ENCODE measurements around the gene KCNQ5.

Gene KCNQ5

DNA sequence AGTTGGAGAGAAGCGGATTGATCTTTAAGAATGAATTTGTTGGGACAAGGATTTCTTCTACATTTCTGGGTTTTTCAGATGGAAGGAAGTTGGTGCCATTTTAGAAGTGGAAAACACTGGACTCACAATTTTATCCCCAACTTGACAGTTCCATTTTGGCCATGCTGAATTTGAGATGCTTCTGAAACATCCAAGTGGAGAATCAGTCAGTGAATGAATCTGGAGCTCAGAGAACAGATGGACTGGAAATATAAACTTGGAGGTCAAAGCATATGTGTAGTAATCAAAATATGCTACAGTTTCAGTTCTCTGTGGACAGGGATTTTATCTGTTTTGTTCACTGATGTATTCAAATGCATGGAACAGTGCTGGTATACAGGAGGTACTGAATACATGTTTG lies 89.9 kb downstream of the KCNQ5 start:
- Histone ChIP-seq H3K27ac (ENCODE audit: low read length) (no peak overlapping the region), H3K36me3 (replicated peaks; ENCODE audit: low read depth, low read length) (no peaks in the 10 kb centered on the region), H3K9me3 (ENCODE audit: insufficient read depth, low read length) (no peaks in the 10 kb centered on the region), H3K4me1 (ENCODE audit: low read length) (no peaks in the 10 kb centered on the region), H3K4me2 (ENCODE audit: low read length) (no peak overlapping the region), H3K9ac (ENCODE audit: low read length) (no peak overlapping the region), H3K79me2 (ENCODE audit: low read length) (no peaks in the 10 kb centered on the region), H3K27me3 (ENCODE audit: low read depth, low read length) (no peaks in the 10 kb centered on the region), H2AFZ (ENCODE audit: low read depth, low read length) (no peak overlapping the region), H4K20me1 (ENCODE audit: insufficient read depth, low read length) (0 out of 2 replicates have a peak, but pooled peaks cover 6% of the 10 kb centered on the region), H3K4me3 (ENCODE audit: low read length) (no peak overlapping the region)
- TF ChIP-seq, protein P1, sequence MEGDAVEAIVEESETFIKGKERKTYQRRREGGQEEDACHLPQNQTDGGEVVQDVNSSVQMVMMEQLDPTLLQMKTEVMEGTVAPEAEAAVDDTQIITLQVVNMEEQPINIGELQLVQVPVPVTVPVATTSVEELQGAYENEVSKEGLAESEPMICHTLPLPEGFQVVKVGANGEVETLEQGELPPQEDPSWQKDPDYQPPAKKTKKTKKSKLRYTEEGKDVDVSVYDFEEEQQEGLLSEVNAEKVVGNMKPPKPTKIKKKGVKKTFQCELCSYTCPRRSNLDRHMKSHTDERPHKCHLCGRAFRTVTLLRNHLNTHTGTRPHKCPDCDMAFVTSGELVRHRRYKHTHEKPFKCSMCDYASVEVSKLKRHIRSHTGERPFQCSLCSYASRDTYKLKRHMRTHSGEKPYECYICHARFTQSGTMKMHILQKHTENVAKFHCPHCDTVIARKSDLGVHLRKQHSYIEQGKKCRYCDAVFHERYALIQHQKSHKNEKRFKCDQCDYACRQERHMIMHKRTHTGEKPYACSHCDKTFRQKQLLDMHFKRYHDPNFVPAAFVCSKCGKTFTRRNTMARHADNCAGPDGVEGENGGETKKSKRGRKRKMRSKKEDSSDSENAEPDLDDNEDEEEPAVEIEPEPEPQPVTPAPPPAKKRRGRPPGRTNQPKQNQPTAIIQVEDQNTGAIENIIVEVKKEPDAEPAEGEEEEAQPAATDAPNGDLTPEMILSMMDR (IDR thresholded peaks at IDR 0.05; ENCODE audit: low read depth, low read length) = no peak
- no peak for TF ChIP-seq EZH2phosphoT487 (IDR thresholded peaks at IDR 0.05; ENCODE audit: low read depth)

DNA sequence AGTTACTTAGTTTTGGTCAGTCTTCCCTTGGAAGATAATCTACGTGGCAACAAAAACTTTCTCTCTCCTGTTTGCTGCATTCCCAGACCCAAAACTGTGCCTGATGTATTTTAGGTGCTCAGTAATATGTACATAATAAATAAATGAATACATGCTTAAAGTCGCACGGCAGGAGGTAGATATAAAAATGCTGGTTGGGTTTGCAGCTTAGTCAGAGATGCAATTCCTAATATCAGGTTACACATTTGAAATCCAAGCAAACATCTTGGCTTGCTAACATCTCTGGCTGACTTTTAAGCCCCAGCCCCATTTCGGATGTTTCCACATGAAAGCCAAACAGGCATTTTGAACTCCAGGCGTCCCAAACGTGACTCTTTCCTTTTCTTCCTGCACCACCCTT lies 91.0 kb downstream of the KCNQ5 start:
- Histone ChIP-seq H3K9ac (ENCODE audit: low read length) (no peak overlapping the region), H3K4me1 (ENCODE audit: low read length) (no peaks in the 10 kb centered on the region), H3K4me3 (ENCODE audit: low read length) (no peak overlapping the region), H3K9me3 (ENCODE audit: insufficient read depth, low read length) (no peaks in the 10 kb centered on the region), H4K20me1 (ENCODE audit: insufficient read depth, low read length) (0 out of 2 replicates have a peak, but pooled peaks cover 6% of the 10 kb centered on the region), H3K27ac (ENCODE audit: low read length) (no peak overlapping the region), H2AFZ (ENCODE audit: low read depth, low read length) (no peak overlapping the region), H3K27me3 (ENCODE audit: low read depth, low read length) (no peaks in the 10 kb centered on the region), H3K4me2 (ENCODE audit: low read length) (no peak overlapping the region), H3K36me3 (replicated peaks; ENCODE audit: low read depth, low read length) (no peaks in the 10 kb centered on the region), H3K79me2 (ENCODE audit: low read length) (no peaks in the 10 kb centered on the region)
- no peak for TF ChIP-seq EZH2phosphoT487 (IDR thresholded peaks at IDR 0.05; ENCODE audit: low read depth)
- TF ChIP-seq, protein P1 (IDR thresholded peaks at IDR 0.05; ENCODE audit: low read depth, low read length) = no peak

GRCh38 chr6:72715119-72715518 lies 93.3 kb downstream of the KCNQ5 start:
- TF ChIP-seq, protein P1 (IDR thresholded peaks at IDR 0.05; ENCODE audit: low read depth, low read length) = no peak
- TF ChIP-seq EZH2phosphoT487 (IDR thresholded peaks at IDR 0.05; ENCODE audit: low read depth) = no peak

DNA sequence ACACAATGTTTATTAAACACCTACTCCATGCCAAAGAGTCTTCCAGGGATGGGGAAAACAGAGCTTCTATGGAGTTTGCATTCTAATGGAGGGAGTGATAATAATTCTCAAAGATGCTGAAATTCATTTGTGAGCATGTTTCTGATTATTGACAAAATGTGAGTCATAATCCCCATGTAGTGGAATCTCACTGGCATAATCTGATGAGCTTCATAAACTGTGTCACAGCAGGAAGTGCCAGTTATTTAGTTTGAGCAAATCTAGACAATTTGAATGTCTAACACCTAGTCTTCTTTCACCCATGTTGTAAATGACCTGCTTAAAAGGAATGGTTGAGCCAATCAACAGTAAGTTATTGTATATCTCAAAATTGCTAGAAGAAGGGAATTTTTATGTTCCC lies 95.1 kb downstream of the KCNQ5 start:
- Histone ChIP-seq H3K36me3 (replicated peaks; ENCODE audit: low read depth, low read length) (no peaks in the 10 kb centered on the region), H3K9ac (ENCODE audit: low read length) (no peak overlapping the region), H2AFZ (ENCODE audit: low read depth, low read length) (no peak overlapping the region), H3K79me2 (ENCODE audit: low read length) (no peaks in the 10 kb centered on the region), H3K4me1 (ENCODE audit: low read length) (peaks cover 4% of the 10 kb centered on the region), H3K27me3 (ENCODE audit: low read depth, low read length) (no peaks in the 10 kb centered on the region), H3K4me3 (ENCODE audit: low read length) (no peak overlapping the region), H3K9me3 (ENCODE audit: insufficient read depth, low read length) (no peaks in the 10 kb centered on the region), H3K27ac (ENCODE audit: low read length) (no peak overlapping the region), H3K4me2 (ENCODE audit: low read length) (no peak overlapping the region), H4K20me1 (ENCODE audit: insufficient read depth, low read length) (0 out of 2 replicates have a peak, but pooled peaks cover 6% of the 10 kb centered on the region)
- TF ChIP-seq, protein P1 (IDR thresholded peaks at IDR 0.05; ENCODE audit: low read depth, low read length) = no peak
- TF ChIP-seq EZH2phosphoT487 (IDR thresholded peaks at IDR 0.05; ENCODE audit: low read depth) = no peak

More at GRCh38 chr6:72715119-72715518, 93.3 kb downstream of the KCNQ5 start:
- Histone ChIP-seq H3K4me1 (ENCODE audit: low read length) (no peaks in the 10 kb centered on the region), H2AFZ (ENCODE audit: low read depth, low read length) (no peak overlapping the region), H3K79me2 (ENCODE audit: low read length) (no peaks in the 10 kb centered on the region), H3K27ac (ENCODE audit: low read length) (no peak overlapping the region), H4K20me1 (ENCODE audit: insufficient read depth, low read length) (0 out of 2 replicates have a peak, but pooled peaks cover 6% of the 10 kb centered on the region), H3K27me3 (ENCODE audit: low read depth, low read length) (no peaks in the 10 kb centered on the region), H3K4me2 (ENCODE audit: low read length) (no peak overlapping the region), H3K9me3 (ENCODE audit: insufficient read depth, low read length) (no peaks in the 10 kb centered on the region), H3K36me3 (replicated peaks; ENCODE audit: low read depth, low read length) (no peaks in the 10 kb centered on the region), H3K9ac (ENCODE audit: low read length) (no peak overlapping the region), H3K4me3 (ENCODE audit: low read length) (no peak overlapping the region)
